ENCODE results near the gene DDX49.
"Not testable (repeated sequence)": the region's sequence is repeated elsewhere in the genome, so short reads cannot be mapped to it uniquely, and the experiment has no call there.

DDX49 gene

DNA sequence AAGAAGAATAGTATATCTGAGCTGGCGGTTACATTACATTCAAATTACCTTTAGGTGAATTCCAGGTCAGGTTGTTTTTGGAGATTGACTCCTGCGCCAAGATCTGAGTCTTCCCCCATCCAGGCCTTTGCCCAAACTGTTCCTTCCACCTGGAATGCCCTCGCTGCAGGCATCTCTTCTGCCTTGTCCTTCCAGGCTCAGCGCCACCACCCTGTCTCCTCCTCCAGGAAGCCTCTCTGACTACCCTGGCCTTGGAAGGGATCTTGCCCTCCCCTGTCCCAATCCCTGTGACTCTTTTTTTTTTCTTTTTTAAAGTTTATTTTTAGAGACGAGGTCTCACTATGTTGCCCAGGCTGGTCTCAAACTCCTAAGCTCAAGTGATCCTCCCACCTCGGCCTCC lies 23.2 kb downstream of the DDX49 start:
- no peak for DNase-seq

DNA sequence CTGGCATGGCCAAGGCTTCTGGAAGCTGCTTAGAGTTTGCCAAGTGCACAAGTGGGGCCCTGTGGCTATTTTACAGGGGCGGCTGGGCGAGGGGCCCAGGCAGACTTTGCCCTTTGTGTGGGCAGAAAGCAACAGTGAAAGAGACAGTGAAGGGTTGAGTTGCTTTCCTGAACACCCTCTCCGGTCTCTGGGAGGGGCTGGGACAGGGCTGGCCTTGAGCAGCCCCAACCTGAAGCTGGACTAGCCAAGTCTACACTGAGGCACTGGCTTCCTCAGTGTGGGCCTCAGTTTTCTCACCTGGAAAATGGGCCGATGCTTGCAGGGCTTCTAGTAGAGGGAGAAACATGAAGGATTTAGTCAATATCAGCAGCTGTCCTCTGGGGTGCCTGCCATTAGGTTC lies 23.9 kb downstream of the DDX49 start:
- no peak for DNase-seq

DNA sequence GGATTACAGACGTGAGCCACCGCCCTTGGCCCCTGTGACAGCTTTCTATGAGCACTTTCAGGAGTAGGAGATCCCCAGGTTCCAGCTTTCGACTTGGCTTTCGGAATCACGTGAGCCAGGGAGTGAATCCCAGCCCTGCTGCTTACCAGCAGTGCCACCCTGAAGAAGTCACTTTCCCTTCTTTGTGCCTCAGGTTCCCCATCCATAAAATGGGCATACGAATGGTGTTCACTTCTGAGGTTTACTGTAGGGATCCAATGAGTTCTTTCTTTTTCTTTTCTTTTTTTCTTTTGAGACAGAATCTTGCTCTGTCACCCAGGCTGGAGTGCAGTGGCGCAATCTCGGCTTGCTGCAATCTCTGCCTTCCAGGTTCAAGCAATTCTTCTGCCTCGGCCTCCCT lies 25.8 kb downstream of the DDX49 start:
- no peak for DNase-seq

DNA sequence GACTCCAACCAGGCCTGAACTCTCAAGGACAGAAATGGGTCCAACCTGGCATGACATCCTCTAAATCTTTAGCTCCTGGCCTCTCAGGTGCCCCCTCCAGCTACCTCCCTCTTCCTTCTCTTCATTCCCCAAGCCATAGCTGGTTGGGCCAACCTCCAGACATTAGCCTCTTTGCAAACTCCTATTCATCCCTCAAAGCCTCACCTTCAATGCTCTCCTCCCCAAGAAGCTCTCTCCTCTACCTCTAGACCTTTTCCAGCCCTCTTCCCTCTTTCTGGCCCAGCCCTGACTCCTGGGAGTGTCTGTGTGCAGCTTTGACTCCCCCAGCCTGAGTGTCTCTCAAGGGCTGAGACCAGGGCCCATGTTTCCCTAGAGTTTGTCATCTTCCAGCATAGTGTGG lies 26.8 kb downstream of the DDX49 start:
- DNase-seq: no peak

DNA sequence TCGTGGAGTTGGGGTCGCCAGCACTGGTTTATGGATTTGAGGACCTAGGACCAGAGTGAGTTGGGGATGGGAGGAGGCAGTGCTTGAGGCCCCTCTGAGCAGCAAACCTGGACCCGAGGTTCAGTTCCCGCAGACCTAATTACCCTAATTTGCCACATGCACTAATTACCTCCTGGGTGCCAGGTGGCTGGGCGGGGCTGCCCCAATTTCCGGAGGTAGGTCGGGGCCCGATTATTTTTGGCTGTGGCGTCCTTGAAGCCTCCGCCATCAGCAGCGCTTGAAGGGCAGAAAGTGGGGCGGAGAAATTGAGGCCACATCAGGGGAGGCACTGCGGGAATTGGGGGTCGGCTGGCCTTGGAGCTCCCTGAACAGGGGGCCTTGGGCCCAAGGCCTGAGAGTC lies 27.4 kb downstream of the DDX49 start:
- no peak for DNase-seq

DNA sequence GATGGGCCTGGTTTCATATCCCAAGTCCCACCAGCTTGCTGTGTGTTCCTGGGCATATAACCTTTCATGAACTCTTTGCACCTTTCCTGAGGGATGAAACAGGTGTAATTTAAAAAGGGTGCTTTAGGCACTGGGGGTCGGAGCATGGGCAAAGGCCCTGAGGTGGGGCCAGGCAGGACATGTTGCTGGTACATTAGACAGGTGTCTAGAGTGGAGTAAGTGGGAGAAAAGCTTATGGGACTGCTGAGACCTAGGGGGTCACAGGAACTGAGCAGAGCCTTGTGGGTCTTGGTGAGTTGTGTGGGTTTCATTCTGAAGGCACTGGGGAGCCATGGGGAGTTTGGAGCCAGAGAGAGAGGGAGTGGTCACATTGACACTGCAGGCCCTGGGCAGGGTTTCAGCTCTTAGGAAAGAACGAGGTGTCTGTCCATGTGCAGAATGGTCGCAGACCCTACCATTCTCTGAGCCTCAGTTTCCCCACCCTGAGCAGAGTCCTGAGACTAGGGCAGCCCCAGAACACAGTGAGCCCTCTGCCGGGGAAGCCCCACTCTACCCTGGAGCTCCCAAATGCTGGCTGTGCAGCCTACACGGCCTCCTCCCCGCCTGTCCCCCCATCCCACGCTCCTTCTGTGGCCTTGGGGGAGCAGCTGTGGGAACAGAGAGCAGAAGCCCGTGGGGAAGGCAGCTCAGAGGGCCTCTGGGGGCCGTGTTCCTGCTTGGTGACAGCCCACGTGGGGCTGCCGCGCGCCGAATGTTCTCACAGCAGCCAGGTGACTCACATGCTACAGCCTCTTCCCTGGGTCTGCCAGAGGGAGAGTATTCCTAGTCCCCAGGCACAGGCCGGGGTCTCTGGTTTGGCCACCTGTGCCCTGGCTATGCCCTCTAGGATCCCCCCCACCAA lies 28.8 kb downstream of the DDX49 start:
- no peak for DNase-seq

DNA sequence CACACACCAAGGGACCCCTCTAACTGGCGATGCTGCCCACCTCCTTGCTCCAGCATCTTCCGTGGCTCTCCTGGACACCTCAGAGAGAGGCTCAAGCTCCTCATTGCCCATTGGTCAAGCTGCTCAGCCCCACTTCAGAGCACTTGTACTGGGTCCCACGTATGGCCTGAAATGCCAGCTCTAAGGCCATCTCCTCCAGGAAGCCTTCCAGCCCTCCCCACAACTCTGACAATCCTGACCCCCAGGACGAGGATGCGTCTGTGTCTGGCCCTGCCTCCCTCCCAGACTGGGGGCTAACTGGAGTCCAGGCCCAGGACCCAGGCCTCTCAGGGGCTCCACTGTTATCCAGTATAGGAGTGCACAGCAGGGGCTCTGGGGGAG lies 29.5 kb downstream of the DDX49 start:
- no peak for DNase-seq

DNA sequence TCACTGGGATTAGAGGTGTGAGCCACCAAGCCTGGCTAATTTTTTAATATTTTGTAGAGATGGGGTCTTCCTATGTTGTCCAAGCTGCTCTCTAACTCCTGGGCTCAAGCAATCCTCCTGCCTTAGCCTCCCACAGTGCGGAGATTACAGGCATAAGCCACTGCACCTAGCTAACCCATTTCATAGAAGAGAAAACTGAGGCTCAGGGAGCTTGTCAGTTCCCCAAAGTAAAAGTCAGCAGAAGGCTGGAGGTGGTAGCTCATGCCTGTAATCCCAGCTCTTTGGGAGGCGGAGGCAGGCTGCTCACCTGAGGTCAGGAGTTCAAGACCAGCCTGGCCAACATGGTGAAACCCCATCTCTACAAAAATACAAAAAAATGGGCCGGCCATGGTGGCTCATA lies 30.3 kb downstream of the DDX49 start:
- DNase-seq: no peak

DNA sequence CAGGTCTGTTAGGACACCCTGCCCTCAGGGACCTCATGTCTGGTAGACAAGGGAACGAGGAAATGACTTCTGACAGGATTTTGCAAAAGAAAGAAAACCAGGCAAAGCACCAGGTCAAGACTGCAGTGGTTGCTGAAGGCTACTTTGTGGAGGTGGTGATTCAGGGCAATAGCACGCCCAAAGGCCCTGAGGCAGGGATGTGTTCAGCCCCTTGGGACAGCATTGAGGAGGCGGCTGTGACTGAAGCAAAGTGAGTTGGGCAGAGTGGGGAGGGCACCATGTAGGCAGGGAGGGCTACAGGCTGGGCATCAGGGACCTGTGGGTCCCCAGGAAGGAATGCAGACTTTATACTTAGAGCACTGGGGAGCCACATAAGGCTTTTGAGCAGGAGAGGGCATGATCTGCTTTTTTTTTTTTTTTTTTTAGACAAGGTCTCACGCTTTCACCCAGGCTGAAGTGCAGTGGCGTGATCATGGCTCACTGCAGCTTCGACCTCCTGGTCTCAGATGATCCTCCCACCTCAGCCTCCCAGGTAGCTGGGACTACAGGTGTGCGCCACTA lies 32.3 kb downstream of the DDX49 start:
- no peak for DNase-seq

DNA sequence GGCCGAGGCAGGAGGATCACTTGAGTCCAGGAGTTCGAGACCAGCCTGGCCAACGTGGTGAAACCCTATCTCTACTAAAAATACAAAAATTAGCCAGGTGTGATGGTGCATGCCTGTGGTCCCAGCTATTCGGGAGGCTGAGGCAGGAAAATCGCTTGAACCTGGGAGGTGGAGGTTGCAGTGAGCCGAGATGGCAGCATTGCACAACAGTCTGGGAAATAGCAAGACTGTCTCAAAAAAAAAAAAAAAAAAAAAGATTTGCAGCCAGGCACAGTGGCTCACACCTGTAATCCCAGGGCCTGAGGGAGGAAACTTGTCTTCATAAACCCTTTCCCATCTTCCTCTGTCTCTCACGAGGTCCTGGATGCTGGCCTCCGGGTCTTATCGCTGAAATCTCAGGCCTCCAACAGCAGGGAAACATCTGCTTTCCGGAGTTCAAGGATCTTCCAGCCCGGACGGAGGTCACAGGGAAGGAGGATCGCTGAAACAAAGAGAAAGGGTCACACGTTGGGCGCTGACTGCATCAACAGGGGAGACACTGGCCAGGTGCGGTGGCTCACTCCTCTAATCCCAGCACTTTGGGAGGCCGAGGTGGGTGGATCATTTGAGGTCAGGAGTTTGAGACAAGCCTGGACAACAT lies 33.0 kb downstream of the DDX49 start:
- DNase-seq: not testable (repeated sequence)

DNA sequence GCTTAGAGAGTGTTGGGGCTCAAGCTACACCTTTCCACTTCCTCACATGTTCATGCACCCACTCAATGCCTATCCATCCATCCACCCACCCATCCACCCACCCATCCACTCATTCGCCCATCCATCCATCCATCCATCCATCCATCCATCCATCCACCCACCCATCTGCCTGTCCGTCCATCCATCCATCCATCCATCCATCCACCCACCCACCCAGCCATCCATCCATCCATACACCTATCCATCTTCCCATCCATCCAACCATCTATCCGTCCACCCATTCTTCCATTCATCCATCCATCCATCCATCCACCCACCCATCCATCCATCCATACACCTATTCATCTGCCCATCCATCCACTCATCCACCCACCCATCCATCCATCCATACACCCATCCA lies 34.6 kb downstream of the DDX49 start:
- no peak for DNase-seq

DNA sequence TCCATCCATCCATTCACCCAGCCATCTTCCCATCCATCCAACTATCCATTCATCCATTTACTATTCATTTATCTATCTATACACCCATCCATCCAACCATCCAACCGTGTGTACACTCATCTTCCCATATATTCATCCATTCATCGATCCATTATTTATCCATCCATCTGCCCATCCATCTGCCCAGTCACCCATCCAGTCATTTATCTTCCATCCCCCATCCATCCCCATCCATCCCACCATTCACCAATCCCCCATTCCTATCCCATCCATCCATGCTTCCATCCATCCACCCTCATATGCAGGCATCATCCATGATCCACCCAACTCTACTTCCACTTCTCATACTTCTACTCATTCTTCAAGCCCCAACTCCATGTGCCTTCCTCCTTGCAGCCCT lies 35.5 kb downstream of the DDX49 start:
- DNase-seq: no peak

DNA sequence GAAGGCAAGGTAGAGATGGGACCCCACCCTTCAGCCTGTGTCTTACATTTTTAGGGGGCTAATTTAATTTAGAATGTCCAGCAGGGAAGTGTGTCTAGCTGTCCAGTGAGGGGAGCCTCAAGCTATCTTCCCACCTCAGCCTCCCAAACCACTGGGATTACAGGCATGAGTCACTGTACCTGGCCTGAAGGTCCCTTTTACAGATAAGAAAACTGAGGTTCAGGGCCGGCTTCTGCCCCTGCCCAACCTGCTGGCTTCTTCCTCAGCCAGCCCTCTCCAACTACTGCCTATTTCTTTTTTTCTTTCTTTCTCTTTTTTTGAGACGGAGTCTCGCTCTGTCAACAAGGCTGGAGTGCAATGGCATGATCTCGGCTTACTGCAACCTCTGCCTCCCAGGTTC lies 40.9 kb downstream of the DDX49 start:
- DNase-seq: no peak

DNA sequence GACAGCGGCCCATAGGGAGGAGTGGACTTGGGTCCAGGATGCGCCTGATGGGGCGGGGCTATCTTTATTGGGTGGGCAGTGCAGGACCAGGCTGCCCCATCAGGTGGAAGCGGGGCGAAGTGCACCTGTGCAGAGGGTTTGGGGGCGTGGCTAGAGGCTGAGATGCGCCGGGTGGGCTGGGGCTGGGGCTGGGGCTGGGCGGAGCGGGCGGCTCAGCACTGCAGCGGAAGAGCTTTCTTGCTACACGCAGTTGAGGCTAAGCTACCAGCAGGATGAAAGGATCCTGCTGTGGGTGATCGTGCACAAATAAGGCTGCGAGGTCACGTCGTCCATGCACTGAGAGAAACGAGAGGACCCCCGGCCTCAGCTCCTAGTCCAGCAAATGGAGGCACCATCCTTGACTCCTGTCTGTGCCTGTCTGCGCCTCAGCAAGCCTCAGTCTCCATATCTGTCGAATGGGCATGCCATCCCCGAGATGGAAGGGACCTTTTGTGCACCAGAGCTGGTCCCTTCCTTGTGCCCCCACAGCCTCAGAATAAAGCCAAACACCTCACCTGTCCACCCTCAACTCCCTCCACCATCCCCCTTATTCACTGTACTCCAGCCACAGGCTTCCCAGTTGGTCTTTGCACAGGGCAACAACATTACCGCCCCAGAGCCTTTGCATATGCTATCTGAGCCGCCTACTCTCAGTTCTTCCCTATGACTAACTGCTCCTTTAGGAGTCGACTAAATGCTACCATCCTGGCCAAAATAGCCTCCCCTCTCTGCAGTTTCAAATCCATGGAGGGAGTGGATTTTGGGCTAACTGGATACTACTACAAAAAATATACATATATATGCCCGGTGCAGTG lies 42.5 kb downstream of the DDX49 start:
- DNase-seq: no peak

DNA sequence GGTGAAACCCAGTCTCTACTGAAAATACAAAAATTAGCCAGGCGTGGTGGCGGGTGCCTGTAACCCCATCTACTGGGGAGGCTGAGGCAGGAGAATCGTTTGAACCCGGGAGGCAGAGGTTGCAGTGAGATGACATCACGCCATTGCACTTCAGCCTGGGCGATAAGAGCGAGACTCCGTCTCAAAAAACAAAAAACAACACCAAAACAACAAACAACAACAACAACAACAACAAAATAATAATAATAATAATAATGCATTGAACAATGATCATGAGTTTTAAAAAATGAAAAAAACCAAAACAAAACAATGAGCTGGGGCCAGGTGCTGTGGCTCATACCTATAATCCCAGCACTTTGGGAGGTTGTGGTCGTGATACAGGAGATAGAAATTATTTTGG lies 44.6 kb downstream of the DDX49 start:
- DNase-seq: no peak

DNA sequence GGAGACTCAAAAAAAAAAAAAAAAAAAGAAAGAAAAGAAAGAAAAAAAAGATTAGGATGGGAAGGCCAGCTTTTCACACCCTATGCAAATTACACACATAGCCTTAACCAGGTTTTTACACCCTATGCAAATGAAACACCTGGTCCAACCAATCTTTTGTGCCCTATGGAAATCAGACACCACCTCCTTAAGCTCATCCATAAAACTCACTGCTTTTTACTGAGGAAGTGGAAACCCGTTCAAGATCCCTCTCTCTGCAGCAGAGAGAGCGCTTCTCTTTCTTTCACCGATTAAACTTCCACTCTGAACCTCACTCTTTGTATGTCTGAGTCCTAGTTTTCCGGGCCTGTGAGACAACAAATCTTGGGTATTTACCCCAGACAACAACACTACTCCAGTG lies 46.8 kb downstream of the DDX49 start:
- peak; percentile 15 to 18 for DNase-seq

DNA sequence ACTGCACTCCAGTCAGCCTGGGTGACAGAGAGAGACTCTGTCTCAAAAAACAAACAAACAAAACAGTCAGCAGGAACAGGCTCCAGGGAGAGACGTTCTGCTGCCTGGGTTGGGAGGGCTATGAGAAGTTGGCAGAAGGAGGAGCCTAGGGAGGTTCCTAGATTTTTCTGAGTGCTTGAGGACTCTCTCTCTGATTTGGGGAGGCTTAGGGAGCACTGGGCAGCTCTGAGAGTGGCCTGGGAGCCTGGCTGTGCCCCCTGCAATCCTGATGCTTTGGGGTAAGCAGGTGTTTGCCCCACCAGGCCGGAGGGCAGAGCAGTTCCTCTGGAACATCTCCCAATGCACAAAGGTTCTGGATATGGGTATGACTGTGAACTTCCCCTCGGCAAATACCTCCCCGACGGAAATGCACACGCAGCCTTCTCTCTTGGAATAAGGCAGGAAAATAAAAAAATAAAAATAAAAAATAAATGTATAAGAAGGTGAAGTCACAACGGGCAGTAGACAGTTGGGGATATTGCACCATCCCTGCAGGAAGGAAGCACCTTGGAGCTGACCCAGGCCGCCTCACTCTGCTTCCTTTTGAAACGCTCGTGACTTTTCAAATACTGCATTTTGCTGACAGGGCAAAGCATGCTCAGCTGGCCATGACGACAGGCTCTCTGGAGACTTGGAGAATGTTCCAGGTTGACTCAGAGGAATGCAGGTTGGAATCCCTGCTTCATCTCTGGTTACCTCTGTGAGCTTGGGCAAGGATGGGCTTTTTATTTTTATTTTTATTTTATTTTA lies 48.0 kb downstream of the DDX49 start:
- peak; percentile 85 for DNase-seq

DNA sequence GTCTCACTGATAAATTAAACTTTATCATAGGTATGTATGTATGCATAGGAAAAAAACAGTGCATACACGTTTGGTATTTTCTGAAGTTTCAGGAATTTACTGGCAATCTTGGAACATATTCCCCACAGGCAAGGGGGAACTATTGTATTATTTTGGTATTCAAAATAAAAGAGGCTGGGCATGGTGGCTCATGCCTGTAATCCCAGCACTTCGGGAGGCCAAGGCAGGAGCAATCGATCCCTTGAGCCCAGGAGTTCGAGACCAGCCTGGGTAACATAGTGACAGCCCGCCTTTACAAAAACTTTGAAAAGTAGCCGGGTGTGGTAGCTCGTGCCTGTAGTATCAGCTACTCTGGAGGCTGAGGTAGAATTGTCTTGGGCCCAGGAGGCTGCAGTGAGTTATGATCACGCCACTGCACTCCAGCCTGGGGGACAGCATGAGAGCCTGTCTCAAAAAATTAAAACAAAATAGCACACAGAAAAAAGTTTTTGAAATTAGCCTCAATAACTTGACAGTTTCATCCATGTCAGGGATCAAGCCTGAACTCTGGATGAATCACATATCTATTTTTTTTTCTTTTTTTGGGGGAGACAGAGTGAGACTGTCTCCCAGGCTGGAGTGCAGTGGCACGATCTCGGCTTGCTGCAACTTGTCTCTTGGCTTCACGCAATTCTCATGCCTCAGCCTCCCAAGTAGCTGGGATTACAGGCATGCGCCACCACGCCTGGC lies 50.6 kb downstream of the DDX49 start:
- no peak for DNase-seq

DNA sequence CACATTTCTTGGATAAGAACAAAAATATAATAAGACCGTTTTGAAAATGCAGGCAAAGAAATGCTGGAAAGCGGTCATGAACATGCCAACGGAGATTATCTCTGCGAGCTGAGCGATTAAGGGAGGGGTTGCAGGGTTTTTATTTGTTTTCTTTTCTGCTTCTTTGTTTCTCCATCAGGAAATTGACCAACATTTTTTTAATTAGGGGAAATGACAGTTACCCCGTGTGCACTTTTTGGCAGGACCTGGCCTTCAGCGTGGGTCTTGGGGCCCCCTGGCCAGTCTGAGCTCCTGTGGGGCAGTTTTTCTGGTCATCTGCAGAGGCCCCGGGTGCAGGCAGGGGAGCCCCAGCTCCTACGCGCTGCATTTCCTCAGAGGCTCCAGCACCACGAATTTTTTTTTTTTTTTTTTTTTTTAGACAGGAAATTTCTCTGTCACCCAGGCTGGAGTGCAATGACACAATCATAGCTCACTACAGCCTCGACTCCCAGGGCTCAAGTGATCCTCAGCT lies 52.8 kb downstream of the DDX49 start:
- peak; percentile 74 to 80 for DNase-seq

DNA sequence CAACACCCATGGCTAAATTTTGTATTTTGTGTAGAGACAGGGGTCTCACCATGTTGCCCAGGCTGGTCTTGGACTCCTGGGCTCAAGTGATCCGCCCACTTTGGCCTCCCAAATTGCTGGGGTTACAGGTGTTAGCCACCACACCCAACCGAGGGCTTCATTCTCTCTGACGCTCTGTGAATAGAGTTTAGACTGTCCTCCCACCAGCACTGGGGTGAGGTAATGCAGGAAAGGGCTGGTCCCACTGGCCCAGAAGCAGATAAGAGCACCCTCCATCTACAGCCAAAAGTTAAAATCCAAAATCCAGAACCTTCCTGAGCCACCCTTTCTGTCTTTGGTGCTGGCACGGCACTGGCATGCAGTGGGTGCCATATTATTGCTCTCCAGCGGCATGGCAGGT lies 53.3 kb downstream of the DDX49 start:
- DNase-seq: peak in 1 of 2 donors; percentile 15

DNA sequence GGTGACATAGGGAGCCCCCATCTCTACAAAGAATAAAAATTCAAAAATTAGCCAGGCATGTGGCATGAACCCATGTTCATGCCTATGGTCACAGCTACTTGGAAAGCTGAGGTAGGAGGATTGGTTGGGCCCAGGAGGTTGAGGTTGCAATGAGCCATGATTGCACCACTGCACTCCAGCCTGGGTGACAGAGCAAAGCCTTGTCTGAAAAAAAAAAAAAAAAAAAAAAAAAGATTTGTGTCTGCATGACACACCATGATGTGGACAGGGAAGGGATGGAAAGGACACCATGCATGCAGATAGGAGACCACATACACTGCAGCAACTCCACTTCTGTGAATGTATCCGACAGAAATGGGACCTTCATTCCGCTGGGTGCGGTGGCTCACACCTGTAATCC lies 55.5 kb downstream of the DDX49 start:
- DNase-seq: peak; percentile 52 to 68
